HG03558 (cell line): ENCODE measurements around the gene CHMP6.

Source experiments
- ATAC-seq: cut with Tn5 transposase; IDR thresholded peaks from one replicate; pipeline ENCODE4 v1.9.1; 2021; ENCODE audit warnings: moderate number of reproducible peaks; ENCODE audit not compliant: unreplicated experiment; ENCODE audit errors: extremely low read depth

Gene CHMP6

DNA sequence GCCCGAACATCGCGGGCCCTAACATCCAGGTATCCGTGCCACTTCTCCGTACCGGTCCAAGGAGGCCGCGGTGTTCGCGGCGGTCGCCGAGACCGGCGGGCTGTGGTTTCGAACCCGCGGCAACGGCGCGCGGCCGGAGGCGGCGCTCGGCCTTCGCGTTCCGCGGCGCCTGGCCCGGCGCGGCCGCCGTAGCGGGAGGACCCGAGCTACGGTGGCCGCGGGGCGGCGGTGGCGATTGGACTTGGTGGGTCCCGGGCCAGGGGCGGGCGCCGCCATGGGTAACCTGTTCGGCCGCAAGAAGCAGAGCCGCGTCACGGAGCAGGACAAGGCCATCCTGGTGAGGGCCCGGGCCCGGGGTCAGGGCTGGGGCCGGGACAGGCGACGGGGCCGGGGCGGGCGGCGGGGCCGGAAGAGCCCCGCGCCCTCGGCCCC is at the start of gene CHMP6:
CHMP6 (plus strand) TSS at position 197 of the 432 bp plus-strand sequence; CDS start at position 275, 78 bp downstream.
- no peak for ATAC-seq

DNA sequence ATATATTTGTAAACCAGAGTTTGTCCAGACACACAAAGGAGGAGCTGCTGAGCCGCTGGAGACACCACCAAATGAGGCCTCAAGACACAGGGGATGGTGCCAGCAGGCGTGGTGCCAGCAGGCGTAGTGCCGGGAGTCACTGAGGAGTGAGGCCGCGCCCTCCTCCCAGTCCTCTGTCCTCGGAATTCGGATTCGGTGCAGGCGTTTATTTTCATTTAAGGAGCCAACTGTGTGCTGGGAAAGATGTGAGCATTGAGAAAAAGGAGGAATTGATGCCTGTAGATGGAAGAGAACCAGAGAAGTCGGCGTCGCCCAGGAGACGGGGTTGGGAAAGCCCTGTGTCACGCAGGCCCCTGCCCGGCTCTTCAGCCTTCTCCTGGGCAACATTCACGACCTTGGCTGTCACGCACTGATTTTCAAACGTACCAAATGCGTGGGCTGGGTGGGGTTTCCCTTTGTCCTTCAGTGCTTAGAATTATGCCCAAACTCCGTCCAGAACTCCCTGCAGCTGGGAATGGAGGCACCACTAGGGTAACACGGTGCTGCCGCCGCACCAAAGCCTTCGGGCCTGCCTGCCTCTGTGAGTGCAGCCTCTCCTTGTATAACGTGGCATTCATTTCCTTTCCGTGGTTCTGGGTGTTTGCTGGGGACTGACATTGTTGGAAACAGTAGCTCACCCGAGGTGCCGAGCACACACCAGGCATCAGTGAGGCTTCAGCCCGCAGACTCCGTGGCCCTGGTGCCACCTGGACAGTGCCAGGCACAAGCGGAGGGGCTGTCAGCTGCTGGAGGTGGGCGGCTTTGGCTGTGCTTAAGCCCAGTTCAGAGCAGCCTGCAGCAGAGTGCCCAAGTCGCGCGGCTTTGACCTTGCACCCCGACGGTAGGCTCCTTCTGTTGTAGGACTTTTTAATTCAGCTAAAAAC is 49.0 kb upstream of the CHMP6 start:
- no peak for ATAC-seq

DNA sequence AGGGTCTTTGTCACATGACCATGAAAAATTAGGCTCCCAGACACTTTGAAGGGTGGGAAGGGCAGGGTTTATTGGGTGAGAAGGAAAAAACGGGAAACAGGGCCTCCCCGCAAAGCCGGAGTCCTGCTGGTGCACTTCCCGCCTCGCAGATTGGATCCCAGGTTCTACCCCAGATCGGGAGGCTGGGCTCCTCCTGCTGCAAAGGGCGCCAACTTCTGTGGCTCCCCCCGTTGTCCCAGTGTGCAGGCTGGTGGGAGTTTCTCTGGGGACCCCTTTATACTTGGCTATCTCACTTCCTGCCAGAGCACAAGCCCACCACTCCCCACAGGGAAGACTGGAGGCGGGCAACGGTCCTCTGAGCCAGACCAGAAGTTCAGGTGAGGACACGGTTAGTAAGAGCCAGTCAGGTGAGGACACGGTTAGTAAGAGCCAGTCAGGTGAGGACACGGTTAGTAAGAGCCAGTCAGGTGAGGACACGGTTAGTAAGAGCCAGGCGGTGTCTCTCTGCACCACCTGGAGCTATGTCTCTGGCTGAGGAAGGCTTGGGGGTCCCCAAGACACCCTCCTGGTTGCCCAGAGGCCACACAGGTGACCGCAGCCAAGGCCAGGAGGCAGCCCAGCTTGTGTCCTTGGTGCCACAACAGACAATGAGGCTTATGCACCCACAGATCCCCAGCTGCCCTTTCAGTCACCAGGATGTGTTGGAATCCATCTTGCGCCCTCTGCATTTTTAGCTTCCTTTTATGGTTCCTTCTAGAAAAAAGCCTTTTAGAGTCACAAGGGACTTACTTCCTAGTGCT is 48.1 kb upstream of the CHMP6 start:
- ATAC-seq = no peak

DNA sequence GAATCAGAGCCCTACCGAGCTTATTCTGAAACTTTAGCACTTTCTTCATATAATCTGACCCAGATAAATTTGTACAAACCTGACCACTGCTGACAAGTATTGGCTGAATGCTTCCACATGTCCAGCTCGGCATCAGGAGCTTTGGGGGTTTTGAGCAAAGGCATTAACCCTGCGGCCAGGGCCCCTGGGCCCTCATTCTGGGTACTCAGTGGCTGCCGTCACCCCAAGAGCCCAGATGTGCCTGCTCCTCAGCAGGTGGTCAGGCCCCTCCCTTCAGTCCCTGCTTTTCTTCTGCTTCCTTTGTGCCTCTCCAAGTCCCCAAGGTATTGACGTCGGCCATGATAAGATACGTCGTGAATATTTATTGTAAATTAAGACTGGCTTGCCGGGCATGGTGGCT is 47.3 kb upstream of the CHMP6 start:
- ATAC-seq = no peak

DNA sequence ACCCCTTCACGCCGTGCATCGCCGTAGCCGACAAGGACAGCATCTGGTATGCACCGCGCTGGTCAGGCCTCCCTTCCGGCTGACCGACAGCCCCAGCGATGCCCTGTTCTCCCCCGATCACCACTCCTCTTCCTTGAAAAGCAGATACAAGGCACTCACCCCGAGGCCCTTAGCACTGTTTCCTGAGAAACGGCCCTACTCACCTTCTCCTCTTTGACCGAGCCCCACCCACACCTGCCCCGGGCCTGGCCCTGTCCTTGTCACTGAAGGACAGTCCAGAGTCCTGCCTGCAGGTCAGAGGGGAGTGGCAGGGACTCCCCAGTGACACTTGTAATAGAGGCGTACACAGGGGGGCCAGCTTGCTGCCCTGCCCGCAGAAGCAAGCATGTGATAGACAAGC is 45.9 kb upstream of the CHMP6 start:
- ATAC-seq = no peak

DNA sequence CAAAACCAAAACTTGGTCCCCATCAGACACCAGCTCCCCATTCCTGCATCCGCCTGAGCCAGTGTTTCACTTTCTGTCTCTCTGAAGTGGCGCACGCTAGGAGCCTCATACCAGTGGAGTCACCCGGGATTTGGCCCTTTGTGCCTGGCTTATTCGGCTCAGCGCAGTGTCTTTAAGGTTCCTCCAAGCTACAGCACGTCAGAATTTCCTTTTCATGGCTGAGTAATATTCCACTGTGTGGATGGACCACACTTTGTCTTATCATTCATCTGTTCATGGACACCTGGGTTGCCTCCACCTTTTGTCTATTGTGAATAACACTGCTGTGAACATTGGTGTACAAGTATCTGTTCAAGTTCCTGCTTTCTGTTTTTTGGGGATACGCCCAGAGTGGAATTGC is 45.2 kb upstream of the CHMP6 start:
- no peak for ATAC-seq

DNA sequence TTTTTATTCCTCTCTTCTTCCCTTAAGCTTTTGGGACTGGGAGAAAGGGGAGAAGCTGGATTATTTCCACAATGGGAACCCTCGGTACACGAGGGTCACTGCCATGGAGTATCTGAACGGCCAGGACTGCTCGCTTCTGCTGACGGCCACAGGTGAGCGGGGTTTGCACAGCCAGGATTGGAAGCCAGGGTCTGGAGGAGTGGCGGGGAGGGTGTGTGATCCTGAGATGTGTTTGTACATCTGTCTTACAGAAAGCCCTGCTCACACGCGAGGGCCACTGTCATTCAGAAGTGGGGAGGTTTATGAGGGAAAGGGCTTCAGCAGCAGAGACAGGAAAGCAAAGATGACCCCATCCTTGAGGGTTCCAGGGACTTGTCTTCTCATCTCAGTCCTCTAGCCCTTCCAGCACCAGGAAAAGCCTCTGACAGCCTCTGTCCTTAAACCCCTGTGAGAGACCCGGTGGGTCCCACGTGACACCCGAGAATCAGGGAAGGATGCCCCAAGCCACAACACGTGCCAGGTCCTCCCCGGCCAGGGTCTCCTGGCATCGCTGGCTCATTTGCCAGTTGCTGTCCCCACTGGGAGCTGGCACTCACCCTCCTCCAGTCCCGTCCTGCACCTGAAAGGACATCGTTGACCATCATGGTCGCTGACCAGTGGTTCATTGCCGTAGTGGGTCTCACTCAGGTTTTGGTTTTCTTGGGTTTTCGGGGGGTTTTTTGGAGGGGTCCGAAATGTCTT is 44.3 kb upstream of the CHMP6 start:
- no peak for ATAC-seq

DNA sequence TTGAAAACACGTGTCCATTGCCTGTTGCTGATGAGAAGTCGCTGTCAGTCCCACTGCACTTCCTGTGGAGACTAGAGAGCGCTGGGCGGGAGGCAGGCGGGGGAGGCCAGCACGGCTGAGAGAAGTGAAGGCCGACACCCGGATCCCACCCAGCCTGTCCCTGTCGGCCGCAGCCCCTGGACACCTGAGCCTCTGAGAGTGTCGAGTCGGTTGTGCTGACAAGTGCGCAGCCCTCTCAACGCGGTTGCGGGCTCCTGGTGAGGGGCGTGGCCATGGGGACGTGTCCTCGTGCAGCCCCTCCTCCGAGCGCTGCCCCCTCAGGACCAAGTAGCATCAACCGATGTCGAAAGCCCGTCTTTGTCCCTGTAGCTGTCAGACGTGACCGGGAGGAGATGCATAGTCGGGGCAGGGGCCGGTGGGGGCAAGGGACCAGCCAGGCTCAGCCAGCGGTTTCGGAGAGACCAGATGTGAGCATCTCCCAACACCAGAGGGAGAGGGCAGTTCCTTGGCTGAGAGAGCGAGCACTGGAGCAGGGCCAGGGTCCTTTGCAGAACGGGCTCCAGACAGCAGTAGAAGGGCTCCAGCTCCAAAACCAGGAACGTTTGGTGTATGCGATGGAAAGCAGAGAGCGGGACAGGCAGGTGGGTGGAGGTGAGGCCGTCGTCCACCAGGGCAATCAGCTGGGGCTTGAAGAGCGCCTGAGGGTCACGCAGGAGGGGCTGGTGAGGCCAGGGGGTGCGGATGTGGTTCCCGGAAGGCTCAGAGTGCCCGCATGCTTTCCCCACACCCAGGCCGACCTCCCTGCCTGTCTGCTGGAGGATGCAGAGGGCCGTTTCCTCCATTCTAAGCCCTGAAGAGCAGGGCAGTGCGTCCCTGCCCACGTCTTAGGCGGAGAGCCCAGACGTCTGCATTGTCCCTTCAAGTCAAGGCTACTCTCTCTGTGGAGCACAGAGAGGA is 43.3 kb upstream of the CHMP6 start:
- ATAC-seq = no peak

DNA sequence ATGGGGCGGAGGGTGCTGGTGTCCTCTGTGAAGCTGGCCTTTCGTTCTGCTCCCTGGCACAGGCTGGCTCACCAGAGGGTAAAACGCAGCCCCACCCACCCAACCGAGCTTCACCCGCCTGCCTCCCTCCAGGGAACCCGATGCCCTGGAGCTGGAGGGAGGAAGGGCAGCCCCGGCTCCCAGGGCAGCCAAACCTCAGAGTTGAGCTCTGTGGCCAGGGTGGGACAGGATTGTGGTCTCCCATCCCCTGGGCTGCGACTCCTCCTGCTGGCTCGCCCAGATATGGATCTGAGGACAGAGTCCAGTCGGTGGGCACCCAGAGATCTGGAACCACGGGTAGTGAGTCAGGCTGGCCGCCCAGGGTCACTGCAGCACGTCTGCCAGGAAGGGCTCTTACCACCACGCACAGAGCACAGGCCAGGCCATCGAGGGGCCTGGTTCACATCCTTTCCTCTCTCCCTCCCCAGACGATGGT is 42.6 kb upstream of the CHMP6 start:
- ATAC-seq = no peak

DNA sequence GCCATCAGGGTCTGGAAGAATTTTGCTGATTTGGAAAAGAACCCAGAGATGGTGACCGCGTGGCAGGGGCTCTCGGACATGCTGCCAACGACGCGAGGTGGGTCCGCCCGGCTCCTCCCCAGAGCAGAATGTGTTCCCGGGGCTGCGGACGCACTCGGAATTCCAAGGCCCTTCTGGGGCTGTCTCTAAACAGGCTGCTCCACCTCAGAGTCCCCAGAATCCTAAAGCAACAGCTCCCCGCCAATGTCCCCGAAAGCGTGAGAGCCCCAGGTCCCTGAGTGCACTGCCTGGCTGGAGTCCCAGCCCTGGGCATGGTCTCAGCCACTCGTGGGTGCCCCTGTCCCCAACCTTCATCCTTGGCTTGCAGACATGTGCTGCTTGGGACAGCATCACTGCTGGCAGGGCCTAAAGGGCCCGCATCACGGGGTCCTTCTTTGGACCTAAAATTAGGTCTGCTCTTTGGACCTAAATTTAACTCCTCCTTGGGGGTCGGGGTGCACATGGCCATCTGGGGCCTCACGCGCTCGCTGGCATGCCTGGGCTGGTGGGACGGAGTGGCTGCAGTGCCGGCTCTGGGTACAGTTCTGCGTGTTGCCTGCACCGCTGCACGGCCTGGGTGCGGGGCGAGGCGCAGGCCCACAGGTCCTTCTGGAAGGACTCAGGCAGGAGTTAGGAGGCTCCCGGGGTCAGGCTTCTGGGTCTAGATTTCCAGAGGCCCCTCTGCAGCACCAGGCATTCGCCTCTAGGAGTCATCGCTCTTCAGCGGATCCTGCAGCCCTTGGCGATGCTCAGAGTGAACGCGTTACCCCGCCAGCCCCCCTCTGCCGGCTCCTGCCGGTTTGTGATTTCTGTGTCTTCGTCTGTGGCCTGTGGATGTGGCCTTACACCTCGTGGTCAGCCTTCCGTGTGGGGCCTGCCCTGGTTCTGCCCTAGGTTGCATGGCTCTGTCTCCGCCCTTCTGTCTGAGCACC is 41.9 kb upstream of the CHMP6 start:
- no peak for ATAC-seq

DNA sequence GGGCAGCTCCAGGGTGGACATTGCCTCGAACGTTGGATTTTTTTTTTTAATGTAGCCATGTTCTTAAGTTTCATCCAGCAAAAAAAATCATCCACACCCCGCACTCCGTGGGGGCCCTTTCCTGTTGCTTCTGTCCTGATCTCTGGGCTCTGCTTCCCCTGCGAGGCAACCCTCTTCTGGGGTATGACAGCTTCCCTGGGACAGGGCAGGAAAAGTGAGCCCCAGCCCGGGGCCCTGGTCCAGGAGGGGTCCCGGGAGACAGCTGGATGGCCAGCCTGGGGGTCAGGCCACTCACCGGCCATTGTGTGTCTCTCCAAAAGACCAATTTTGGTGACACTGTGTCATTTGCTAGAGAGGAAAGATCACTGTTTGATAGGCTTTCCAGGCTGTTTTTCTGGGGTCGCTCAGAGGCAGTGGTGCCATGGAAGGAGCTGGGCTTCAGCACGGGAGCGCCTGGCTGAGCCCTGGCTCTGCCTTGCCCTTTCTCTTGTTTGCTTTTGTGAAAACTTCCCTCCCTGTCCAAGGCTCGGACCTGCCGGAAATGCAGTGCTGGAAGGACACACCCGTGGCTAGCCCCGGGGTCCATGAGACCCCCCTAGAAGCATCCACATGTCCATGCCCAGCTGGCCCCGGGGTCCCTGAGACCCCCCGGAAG is 41.0 kb upstream of the CHMP6 start:
- no peak for ATAC-seq

DNA sequence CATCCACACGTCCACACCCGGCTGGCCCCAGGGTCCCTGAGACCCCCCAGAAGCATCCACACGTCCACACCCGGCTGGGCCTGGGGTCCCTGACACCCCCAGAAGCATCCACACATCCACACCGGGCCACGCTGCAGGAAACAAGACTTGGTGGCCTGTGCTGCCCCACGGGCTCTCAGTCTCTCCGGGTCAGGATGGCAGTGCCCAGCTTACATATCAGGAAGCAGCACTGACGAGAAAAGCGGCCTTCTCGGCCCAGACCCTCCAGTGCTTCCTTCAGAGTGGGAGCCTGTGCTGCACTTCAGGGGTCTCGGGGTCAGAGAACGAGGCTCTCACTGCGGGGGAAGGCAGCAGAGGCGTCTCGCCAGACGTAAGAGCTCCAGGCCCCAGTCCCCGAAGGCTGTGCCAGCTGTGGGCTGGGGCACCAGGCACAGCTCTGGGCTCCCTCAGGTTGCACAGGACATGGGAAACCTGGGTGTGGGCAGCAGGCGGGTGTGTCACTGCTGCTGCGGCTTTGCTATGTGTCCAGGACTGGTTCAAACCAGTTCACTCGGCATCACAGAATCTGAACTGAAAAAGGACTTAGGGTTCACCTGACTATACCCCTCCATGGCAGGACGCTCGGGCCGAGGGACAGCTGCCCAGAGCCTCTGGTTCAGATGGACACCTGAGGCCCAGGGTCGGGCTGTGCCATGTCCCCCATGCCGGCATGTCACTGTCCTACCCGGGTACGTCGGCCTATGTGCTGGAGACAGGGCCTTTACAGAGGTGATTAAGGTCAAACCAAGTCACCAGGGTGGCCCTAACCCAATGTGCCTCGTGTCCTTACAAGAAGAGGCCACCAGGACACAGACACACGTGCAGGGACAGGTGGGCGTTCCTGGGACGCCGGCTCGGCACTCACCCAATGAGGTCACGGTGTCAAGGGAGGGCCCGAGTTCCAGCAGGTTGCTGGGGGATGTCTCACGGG is 40.2 kb upstream of the CHMP6 start:
- ATAC-seq = no peak

DNA sequence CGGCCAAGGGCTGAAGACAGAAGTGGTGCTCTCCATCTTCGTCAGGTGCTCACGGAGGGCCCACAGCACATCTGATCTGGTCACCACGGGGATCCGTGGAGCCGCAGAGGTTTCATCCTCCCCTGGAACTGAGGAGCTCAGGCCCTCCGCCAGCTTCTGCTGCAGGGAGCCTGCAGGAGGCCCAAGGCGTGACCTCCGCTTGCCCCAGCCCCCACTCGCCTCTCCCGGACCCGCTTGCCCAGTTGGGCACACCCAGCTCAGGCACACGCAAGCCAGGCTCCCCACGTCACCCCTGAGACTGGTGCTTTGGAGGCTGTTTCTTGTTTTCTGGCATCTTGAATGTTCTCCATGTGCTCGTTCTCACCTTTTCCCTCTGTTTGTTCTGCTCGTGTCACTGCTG is 39.4 kb upstream of the CHMP6 start:
- ATAC-seq = no peak

DNA sequence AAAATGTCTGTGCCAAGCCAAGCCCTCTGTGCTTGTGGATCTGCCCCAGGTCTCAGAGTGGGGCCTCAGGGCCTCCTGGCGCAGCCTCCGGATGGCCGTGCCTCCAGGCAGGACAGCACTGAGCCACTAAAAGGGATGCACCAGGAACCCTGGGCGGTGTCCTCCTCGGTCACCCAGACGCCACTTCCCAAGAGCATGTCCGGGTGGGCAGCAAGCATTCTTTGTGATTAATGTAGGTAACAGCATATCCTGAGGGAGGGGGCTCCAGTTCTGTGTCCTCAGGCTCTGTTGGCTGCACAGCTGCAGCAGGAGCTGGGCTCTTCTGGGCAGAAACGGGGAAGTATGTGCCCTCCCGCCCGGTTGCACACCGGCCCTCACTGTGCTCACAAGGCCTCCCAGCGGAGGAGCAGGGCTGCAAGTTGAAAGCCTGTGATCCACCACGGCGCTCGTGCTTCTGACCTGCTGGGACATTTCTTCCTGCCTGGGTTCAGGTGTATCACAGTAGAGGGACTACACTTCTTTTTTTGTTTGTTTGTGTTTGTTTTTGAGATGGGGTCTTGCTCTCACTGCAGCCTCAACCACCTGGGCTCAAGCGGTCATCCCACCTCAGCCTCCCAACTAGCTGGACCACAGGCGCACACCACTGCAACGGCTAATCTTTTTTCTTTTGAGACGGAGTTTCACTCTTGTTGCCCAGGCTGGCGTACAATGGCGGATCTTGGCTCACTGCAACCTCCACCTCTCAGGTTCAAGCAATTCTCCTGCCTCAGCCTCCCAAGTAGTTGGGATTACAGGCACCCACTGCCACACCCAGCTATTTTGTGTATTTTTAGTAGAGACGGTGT is 37.9 kb upstream of the CHMP6 start:
- no peak for ATAC-seq

DNA sequence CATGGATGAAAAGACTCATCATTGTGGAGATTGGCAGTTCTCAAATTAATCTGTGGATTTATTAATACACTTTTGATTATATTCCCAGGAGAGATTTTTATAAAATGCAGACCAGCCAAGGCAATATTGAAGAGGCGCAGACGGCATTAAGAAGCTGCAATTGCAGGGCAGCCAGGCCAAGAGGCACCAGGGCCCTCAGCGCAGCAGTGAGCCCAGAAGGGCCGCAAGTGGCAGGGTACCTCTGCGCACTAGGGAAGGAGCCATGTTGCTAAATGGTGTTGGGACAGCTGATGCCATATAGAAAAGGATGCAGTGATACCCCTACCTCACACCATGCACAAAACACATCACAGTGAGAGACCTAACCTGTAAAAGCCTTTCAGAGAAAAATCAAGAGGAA is 36.6 kb upstream of the CHMP6 start:
- no peak for ATAC-seq
